OCI-LY7 (cell line): ENCODE results near the gene ADARB2.

ENCODE experiments used
- CTCF ChIP-seq: fragments of 200-600 bp; sonication (generic); conservative IDR thresholded peaks from 2 replicates; pipeline ENCODE4 v1.5.1; 2014; ENCODE audit warnings: mild to moderate bottlenecking, antibody characterized with exemption, low read length, moderate library complexity, mixed read lengths
- EZH2phosphoT487 ChIP-seq: fragments of 200-600 bp; sonication (generic); IDR thresholded peaks from 2 replicates; pipeline ENCODE4 v1.6.1; 2018; ENCODE audit warnings: low read depth, borderline replicate concordance, mild to moderate bottlenecking, mixed run types, antibody characterized with exemption, low read length, moderate library complexity, mixed read lengths

DNA sequence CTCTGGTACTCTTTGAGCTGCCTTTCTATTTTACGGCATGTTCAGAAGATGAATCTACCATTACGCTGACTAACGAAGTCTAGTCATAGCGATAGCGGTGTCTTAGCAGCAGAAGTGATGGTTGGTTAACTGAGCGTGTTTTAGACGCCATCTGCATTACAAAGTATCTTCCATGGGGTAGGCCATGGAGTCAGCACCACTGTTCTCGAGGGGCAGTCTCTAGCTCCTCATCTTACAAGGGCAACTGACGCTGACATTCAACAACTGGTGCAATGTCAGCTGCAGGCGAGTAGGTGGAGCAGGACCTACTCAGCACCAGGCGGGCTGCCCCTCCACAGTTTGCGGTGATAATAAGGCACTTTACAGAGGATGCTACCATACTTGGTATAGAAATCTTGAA, 88.7 kb downstream of the ADARB2 start:
- TF ChIP-seq CTCF, result no peak
- no peak for TF ChIP-seq EZH2phosphoT487
